GM18520 (cell line): Measurements from ENCODE around the gene NR4A1.

ENCODE experiments used
- ATAC-seq: cut with Tn5 transposase; IDR thresholded peaks from one replicate; pipeline ENCODE4 v1.9.1; 2021; ENCODE audit not compliant: unreplicated experiment

Gene NR4A1

DNA sequence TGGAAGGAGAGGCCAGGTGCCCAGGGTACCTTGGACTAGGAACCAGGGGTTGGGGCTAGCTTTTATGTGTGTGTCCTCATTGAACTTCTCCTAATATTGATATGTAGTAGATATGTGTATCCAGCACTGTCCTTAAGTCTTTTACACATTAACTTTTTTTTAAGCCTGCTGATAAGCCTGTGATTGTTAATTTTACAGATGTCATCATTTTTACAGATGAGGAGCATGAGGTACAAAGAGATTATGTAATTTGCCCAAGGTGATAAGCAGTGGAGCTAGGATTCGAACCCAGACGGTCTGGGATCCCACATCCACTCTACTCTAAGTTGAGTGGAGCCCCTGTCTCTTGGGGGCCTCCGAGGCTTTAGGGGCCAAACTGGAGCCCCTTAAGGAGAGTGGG lies 10.2 kb upstream of the NR4A1 start:
- ATAC-seq = no peak

DNA sequence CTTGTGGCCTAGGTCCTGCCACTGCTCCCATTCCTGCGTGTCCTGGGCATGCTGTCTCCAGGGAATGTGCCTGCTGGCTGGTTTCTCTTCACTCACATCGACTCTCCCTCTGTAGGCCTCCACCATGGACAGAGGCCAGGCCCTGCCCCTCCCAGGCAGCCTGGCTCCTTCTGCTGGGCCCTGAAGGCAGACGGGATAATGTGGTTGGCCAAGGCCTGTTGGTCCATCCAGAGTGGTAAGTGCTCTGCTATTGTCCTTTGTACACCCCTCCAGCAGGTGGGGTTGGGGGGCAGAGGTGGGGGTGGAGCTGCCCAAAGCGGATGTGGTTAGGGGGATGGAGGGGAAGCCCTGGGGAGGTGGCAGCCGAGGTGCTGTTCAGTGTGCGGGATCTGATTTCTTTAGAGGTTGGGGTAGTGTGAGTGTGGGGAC lies 9.5 kb upstream of the NR4A1 start:
- ATAC-seq = no peak

DNA sequence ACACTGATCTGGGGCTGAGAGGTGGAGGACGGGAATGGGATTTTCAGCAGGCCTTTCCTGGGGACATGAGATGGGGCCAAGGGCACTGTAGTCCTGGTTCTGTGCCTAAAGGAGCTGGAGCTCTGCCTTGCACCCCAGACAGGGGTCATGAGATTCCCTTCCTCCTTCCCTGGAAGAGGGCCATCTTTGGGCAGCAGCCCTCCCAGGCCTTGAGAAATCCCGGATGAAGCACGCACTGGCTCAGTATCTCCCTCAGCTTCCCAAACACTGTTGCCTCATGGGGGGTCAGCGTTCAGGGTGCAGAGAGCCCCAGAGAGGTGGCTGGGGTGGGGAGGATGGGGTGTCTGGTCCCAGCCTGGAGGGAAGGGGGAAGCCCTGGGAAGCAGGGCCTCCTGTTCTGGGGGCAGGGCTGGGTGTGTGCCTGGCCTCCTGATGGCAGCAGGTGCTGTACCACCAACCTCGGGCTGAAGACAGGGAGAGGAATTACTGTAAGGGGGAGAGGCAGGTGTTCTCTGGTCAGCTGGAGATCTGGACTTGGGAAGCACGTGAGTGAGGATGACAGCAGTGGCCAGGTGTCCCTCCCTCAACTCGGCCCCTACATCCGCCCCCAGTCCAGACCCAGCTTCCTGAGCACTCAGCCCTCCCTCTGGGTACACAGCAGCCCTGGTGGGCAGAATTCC lies 8.4 kb upstream of the NR4A1 start:
- ATAC-seq = no peak

DNA sequence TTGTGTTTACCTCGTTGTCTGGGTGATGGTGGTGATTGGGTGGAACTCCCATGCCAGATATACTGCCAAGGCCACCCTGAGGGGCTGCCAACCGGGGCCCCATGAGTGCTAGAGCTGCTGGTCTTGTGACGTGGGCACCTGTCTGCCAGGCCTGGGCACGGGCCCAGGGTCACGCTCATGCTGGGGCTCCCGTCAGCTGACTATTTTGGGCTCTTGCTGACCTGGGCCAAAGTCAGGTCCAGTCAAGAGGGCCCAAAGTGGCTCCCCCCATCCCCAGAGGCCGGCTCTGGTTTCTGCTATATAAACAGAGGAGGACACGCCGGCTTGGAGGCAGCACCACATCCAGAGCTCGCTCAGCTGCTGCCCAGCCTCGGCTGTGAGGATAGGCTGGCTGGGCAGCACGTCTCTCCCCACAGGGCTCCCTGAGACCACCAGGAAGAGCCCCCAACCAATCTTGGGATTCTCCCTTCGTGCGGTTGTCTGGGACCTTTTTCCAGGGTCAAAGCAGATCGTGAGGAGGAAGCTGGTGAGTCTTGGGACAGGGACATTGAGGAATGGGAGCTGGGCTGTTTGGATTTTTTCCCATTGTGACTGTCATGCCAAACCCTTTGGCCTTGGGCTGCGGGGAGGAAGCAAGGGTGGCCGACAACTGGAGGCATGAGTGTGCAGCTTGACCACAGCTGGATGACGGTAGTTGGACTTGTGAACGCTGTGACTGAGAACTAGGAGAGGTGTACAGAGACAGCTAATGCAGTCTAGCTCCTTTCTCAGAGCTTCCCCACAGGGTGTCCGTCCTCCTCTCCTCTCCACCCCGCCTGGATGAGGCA lies 7.6 kb upstream of the NR4A1 start:
- ATAC-seq = no peak

DNA sequence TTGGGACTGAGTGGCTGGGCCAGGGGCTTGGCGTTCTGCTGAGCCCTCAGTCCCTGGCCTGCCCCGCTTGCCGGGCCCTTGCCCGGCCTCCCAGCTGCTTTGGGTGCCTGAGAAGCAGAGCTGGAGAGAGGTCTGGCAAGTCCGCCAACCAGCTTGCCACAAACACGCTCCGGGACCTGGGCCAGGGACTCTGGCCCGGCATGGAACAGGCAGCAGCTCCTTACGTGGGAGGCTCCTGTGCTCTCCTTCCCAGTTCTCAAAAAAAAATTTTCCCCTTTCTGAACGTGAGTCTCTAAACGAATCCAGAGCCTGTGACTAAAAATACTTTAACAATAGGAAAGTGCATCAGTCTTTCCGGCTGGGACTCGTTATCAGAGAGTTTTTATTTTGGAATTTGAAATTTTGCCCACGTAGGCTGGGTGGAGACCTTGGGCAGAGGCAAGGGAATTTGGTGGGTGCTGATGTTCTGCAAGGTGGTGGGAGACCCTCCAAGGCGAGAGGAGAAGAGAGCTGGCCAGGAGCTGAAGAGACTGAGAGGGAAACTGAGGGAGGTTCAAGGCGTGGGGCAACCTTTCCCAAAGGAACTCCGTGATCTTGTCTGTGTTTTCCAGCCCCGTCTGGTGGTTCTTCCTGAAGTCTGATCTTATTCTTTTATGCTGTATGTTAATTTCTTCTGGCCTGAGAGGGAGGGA lies 6.8 kb upstream of the NR4A1 start:
- ATAC-seq = no peak

DNA sequence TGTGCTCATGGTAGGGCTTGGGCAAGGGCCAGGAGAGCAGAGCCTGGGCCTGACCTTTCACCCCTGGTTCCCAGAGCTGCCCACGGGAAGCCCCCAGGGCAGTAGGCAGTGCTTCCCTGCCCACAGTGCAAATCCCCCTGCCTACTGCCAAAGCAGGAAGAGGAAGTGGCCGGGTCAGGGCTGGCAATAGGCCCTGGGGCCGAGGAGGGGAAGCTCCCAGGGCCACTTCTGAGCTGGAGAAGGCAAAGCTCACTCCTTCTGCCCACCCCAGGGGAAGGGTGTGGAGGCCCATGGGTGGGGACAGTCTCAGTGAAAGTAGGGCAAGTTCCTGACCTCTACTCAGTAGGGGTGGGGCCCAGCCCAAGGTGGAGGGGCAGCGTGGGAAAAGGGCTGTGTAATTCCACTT lies 5.4 kb upstream of the NR4A1 start:
- no peak for ATAC-seq

DNA sequence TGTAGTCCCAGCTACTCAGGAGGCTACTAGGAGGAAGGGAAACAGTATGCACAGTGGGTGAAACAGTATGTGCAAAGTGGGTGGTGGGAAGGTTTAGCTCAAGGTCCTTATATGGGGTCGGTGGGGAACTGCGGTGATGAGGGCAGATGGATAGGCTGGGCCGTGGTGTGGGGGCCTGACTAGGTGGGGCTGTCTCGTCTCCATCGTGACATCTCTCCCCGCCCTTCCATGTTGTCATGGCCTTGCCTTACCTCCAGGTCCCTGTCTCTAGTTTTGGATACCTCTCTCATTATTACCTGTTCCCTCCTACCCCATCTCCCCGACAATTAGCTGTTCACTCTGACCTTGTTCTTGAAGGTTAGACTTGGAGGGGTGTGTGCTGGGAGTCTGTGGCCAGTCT lies 4.4 kb upstream of the NR4A1 start:
- ATAC-seq = no peak

DNA sequence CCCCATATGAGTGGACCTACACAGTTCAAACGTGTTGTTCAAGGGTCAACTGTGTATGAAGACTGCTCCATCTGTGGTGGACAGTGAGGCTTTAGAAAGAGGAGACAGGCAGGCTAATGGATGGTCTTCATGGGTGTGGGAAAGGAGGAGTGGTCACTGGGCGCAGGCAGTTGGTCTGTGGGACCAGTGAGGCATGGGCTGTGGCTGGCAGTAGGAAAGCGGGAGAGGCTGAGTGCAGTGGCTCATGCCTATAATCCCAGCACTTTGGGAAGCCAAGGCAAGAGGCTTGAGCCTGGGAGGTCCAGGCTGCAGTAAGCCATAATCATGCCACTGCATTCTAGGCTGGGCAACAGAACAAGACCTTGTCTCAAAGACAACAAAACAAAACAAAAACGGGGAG lies 2.0 kb upstream of the NR4A1 start:
- ATAC-seq = no peak

DNA sequence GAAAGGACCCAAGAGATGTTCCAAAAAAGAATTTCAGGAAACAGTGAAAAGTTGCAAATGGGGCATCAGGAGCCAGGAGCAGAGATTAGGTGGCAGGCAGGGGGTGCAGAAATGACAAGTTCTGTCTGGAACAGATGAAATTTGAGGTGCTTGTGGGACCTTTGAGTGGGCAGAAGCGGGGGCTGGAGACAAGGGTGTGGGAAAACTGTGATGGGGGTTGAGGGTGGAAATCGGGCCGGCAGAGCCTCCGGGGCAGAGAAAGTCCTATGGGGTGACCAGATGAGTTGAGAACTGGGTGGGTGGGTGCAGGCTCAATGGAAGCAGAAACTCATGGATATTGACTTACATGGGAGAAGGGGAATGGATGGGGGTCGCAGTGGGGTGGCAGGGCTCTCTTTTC lies 1.6 kb upstream of the NR4A1 start:
- no peak for ATAC-seq

DNA sequence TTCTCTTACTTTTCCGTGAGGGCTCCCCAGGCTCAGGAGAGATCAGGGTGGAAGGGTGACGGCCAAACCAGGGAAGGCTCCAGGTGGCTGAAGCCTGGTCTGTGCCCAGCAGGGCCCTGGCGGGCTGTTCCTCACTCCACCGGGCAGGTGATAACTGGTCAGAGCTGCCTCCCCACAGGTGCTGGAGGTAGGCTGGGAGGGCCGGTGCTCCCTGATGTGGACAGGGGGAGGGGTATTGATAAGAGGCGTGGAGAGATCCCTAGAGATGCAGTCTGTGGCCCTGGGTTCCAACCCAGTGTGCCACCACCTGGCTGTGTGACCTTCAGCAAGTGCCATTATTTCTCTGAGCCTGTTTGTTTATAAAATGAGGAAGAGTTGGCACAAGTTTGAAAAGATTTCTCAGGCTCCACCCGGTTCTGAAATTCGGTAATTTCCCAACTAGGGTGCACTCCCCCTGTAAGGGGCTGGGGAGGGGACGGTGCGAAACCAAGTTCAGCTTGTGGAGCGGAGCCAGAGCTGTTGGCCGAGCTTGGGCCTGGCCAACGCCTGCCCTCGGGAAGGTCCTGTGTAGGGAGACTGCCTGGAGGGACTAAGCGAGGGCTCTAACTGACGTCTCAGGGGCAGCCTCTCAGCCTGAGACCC lies 1.0 kb upstream of the NR4A1 start:
- ATAC-seq = no peak

DNA sequence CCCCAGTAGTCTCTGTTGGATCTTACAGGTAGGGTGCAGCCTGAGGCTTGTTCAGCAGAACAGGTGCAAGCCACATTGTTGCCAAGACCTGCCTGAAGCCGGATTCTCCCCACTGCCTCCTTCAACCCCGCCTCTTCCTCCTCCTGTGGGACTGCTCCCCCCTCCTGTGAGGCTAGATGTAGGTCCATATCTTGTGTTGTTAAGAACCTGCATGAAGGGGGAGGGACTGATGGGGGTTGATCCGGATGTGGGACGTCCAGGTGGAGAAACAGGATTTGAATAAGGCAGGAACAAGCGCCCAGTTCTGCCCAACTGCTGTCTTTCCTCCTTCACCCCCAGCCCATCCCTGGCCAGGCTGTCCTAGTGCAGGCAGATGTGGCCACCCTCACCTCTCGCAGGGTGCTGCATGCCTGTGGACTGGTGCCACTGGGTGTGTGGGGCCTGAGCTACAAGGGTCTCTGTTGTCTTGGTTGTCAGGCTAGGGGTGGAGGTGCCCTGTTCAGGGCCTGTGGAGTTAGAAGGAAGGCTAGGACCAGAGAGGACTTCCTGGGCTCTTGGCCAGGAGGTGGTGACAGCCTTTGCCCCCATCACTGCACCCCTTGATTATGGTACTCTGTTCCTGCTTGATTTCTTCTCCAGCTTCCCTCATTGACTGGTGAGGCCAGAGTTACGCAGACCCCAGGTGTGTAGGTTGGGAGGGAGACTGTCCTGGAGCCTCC lies 1.4 kb downstream of the NR4A1 start:
- ATAC-seq = no peak

DNA sequence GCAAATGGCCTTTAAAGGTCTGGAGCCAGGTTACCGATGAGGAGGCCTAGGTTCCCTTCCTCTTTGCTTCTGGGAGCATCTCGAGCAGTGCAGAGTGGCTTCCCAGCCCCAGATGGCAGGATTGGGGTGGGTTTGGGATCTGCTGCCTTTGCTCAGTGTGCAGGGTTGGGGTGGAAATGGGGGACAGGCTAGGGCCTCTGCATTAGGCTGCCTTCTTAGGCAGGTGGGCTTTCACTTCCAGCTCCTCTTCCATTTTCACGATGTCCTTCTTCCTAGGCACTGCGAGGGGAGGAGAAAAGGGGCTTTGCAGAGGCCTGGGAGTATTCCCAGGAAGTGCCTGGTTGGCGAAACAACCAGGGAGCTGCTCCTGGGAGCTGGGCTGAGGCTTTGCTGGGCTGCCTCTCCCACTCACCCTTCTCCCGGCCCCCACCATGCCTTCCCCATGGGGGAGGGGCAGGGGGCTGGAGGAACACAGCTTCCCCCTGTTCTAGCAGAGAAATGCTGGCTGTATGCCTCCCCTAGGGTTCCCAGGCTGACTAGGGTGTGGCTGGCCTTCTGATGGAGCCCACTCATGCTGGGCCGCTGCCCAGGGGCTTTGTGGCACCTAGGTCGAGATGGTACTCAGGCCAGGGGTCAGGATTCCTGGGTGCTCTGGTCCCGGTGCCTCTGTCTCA lies 2.4 kb downstream of the NR4A1 start:
- no peak for ATAC-seq

DNA sequence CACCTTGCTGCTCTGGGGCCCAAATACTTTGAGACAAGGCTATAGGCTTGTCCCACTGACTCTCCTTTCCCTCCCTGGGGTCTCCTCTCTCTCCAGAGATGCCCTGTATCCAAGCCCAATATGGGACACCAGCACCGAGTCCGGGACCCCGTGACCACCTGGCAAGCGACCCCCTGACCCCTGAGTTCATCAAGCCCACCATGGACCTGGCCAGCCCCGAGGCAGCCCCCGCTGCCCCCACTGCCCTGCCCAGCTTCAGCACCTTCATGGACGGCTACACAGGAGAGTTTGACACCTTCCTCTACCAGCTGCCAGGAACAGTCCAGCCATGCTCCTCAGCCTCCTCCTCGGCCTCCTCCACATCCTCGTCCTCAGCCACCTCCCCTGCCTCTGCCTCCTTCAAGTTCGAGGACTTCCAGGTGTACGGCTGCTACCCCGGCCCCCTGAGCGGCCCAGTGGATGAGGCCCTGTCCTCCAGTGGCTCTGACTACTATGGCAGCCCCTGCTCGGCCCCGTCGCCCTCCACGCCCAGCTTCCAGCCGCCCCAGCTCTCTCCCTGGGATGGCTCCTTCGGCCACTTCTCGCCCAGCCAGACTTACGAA lies 3.1 kb downstream of the NR4A1 start:
- no peak for ATAC-seq

DNA sequence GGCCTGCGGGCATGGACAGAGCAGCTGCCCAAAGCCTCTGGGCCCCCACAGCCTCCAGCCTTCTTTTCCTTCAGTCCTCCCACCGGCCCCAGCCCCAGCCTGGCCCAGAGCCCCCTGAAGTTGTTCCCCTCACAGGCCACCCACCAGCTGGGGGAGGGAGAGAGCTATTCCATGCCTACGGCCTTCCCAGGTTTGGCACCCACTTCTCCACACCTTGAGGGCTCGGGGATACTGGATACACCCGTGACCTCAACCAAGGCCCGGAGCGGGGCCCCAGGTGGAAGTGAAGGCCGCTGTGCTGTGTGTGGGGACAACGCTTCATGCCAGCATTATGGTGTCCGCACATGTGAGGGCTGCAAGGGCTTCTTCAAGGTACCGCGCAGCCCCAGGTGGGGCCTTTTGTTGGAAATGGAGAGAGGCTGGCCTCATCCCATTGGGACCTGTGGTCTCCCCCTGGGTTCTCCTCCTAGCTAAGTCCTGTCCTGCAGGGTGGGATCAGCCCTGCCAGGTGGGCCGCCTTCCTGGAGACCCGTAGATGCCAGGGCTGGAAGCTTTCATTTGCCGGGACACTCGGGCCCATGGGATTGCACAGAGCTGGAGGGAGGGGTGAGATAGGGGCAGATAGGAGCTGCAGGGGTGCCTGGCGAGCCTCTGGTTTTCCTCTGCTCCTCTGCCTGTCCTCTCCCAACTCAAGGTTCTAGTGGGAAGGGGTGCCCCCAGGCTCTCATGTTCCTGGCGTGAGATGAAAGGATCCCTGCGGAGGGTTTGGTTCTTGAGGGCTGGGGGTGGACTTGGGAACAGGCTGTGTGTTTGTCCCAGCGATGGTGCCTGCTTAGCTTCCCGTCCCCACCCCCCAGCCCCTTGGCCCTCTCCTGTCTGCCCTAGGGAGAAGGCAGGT lies 3.8 kb downstream of the NR4A1 start:
- ATAC-seq = no peak

DNA sequence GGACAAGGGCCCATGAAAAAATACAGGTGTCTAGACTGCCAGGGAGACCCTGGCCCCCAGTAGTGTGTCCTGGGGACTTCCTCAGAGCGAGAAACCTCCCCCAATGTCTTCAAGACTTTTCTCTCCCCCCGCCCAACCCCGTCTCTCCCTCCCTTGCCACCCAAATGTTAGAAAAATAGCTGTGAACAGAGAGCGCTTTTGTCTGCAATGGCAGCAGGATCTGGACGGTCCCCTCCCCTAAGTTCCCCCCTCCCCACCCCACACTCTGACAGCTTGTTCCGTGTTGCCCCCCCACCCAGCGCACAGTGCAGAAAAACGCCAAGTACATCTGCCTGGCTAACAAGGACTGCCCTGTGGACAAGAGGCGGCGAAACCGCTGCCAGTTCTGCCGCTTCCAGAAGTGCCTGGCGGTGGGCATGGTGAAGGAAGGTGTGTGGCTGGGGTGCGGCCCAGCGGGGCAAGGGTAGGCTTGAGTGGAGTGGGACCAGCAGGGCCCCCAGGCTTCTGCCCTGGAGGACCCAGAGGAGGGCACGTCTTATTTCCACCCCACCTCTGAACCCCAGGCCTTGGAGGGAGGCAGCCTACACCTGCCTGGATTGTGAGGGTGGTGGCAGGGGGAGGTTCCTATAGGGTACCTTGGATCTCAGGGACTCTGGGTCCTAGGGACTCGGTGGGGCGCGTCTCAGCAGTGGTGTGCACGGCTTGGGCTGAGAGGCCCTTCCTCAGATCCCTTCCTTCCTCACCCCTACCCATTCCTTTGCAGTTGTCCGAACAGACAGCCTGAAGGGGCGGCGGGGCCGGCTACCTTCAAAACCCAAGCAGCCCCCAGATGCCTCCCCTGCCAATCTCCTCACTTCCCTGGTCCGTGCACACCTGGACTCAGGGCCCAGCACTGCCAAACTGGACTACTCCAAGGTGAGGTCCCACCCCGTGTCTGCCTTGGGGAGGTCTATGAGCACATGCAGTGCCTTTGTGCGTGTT lies 4.8 kb downstream of the NR4A1 start:
- ATAC-seq = no peak

DNA sequence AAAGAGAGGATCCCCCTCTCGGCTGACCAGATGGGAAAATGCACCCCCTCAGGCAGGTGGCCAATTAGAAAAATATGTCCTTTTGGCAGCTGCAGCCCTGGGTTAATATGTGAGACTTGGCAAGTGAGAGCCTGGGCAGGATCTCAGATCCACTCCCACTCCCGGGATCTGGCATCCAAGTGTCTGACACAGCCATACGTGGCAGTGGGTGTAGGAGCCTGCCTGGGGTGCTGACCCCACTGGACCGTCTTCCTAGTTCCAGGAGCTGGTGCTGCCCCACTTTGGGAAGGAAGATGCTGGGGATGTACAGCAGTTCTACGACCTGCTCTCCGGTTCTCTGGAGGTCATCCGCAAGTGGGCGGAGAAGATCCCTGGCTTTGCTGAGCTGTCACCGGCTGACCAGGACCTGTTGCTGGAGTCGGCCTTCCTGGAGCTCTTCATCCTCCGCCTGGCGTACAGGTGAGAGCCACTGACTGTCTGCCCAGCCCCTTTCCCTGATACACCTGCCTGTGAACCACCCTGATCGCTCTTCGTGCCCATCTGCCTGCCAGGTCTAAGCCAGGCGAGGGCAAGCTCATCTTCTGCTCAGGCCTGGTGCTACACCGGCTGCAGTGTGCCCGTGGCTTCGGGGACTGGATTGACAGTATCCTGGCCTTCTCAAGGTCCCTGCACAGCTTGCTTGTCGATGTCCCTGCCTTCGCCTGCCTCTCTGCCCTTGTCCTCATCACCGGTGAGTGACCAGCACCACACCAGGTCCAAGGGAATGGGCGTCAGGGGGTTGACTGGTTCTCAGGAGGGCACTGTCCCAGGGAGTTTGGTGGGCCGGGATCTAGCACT lies 5.8 kb downstream of the NR4A1 start:
- ATAC-seq = no peak
